Measurements from ENCODE around the gene KLF7.

KLF7 gene

DNA sequence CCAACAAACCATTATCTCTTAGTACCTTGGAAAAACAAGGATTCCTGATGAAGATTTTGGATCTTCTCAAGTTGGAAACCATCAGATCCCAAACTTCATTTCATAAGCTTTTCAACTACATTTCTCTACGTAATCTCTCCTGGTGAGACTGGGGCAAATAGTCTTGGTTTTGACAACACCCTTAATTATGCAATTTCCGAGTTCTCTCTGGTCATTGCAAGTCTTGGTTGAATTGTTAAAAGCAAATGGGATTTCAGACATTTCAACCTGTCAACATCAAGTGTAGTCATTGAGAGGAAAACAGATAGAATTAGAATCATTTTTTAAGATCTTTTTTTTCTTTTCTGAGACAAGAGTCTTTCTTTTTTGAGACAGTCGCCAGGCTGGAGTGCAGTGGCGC lies 26.2 kb downstream of the KLF7 start:
- no peak for DNase-seq (ENCODE audit: low read depth)

GRCh38 chr2:207138627-207139297 lies 27.0 kb downstream of the KLF7 start:
- TF ChIP-seq, protein P1, sequence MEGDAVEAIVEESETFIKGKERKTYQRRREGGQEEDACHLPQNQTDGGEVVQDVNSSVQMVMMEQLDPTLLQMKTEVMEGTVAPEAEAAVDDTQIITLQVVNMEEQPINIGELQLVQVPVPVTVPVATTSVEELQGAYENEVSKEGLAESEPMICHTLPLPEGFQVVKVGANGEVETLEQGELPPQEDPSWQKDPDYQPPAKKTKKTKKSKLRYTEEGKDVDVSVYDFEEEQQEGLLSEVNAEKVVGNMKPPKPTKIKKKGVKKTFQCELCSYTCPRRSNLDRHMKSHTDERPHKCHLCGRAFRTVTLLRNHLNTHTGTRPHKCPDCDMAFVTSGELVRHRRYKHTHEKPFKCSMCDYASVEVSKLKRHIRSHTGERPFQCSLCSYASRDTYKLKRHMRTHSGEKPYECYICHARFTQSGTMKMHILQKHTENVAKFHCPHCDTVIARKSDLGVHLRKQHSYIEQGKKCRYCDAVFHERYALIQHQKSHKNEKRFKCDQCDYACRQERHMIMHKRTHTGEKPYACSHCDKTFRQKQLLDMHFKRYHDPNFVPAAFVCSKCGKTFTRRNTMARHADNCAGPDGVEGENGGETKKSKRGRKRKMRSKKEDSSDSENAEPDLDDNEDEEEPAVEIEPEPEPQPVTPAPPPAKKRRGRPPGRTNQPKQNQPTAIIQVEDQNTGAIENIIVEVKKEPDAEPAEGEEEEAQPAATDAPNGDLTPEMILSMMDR (conservative IDR thresholded peaks at IDR 0.05; ENCODE audit: low read length) = no peak
- DNase-seq (ENCODE audit: low read depth) = peak; percentile 39
- H3K4me3 ChIP-seq (ENCODE audit: low read length) = no peak overlapping the region

More for the DNA sequence above, 26.2 kb downstream of the KLF7 start:
- H3K4me3 ChIP-seq (ENCODE audit: low read length) = no peak overlapping the region
- TF ChIP-seq, protein P1 (conservative IDR thresholded peaks at IDR 0.05; ENCODE audit: low read length) = no peak

DNA sequence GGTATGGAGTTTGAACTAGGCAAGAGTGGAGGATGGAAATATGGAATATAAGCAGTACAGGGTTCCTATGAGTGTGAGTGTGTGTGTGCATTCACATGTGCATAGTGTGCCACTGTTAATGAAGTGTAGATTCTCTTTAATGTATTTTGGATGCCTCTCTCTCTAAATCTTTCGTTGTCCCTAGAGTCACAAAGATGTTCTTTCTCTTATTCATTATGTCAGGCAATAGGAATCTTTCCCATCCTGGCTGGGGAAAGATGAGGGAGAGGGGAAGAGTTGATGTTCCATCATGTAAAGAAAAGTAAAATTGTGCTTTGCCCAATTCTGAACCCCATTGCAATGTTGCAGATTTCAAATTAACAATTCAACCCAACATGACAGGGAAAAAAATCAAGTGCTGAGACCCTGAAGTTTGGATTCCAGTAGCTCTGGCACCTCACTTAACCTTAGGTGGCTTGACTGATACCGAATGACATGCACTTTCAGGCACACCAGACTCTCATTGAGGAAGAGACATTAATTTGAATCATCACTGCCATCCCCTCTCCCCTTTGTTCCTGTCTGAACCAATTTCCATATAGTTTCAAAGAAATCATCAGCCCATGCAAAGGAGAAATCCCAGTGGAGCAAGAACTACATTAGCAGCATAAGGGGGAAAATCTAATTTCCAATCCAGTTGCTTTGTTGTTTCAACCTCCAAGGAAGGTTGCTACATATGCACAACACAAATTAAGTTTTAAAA lies 28.0 kb downstream of the KLF7 start:
- no peak for DNase-seq (ENCODE audit: low read depth)
- TF ChIP-seq, protein P1 (conservative IDR thresholded peaks at IDR 0.05; ENCODE audit: low read length) = no peak
- no peak overlapping the region for H3K4me3 ChIP-seq (ENCODE audit: low read length)

DNA sequence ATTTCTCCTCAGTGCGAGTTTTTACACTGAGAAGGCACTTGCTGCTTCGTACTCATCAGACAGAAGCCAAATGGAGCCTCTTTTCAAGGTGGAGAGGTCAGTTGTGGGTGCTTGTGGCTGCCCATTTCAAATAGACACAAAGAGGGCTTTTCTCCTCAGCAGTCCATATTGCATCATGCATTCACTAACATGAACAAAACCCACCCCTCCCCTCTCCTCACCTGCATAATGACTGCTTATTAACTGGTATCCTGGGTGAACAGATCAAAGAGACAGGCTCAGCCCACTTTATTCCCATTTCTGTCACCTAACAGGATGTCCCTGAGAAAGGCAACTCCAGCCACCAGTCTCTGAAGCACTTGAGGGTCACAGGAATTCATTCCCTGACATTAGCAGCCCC lies 28.9 kb downstream of the KLF7 start:
- TF ChIP-seq, protein P1 (conservative IDR thresholded peaks at IDR 0.05; ENCODE audit: low read length) = no peak
- DNase-seq (ENCODE audit: low read depth) = no peak
- H3K4me3 ChIP-seq (ENCODE audit: low read length) = no peak overlapping the region

GRCh38 chr2:207135801-207136457 lies 29.8 kb downstream of the KLF7 start:
- TF ChIP-seq, protein P1 (conservative IDR thresholded peaks at IDR 0.05; ENCODE audit: low read length) = no peak
- no peak for DNase-seq (ENCODE audit: low read depth)
- H3K4me3 ChIP-seq (ENCODE audit: low read length) = no peak overlapping the region

DNA sequence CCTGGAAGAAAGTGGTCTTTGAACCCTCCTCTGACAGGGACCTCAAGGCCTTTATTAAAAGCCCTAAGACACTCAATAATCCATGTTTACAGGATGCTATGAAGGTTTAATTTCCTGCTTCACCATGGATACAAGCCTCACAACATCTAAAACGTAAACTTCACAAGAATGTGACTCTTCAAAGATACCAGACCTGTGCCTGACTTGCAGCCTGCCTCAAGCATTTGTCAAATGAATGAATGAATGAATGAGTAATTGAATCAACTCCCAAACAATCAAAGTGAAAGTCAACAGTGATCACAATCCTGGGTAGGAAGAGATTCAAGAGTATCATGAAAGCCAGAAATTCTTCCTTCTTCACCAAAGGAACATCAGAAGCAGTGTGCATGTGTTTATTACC lies 30.4 kb downstream of the KLF7 start:
- H3K4me3 ChIP-seq (ENCODE audit: low read length) = no peak overlapping the region
- DNase-seq (ENCODE audit: low read depth) = peak; percentile 56
- TF ChIP-seq, protein P1 (conservative IDR thresholded peaks at IDR 0.05; ENCODE audit: low read length) = no peak
